Keratinocyte (primary cell): Measurements from ENCODE around the gene OCIAD2.

Source experiments
- CTCF ChIP-seq, 3 experiments: IDR thresholded peaks in 1 of 3; conservative IDR thresholded peaks in 1 of 3; optimal IDR thresholded peaks in 1 of 3; 2 replicates in 2 of 3; 3 replicates in 1 of 3; pipeline versions ENCODE3 to v1.5.1; 2011; ENCODE audit warnings: low read length in 3 of 3, mild to moderate bottlenecking in 3 of 3, moderate library complexity in 2 of 3, control low read depth in 1 of 3, inconsistent platforms in 1 of 3; ENCODE audit not compliant: insufficient read depth in 2 of 3; ENCODE audit errors: extremely low read depth in 1 of 3
- EZH2 ChIP-seq: IDR thresholded peaks from one replicate; pipeline ENCODE4 v1.6.1; 2012; ENCODE audit warnings: inconsistent platforms, mild to moderate bottlenecking, low read length, moderate library complexity

GRCh38 chr4:48863728-48864127, 42.8 kb downstream of the OCIAD2 start:
- TF ChIP-seq CTCF (optimal IDR thresholded peaks at IDR 0.05 in 1 of 3, IDR thresholded peaks at IDR 0.05 in 1 of 3, conservative IDR thresholded peaks at IDR 0.05 in 1 of 3; ENCODE audit: extremely low read depth in 1 of 3, insufficient read depth in 2 of 3, low read length in 3 of 3) (no peak), EZH2 (no peak)
